RWPE1 (cell line): ENCODE data around the gene SLC16A3.

ENCODE experiments used
- CTCF ChIA-PET: fragments of 350-600 bp; sonication (Branson Sonifier 250); formaldehyde crosslinking; extraction: SDS; loops from one replicate; lab custom pipeline; 2021; lab: Yijun Ruan, JAX
- POLR2A ChIA-PET: fragments of 400-600 bp; formaldehyde crosslinking; extraction: SDS; loops from one replicate; lab custom pipeline; 2020; ENCODE audit warnings: antibody characterized with exemption; ENCODE audit not compliant: low non-redundant PET; lab: Yijun Ruan, JAX
- DNase-seq: peaks from one replicate; pipeline ENCODE4 v3.0.0; 2012; ENCODE audit warnings: low spot score
- H3K27ac ChIP-seq: fragments of 450-650 bp; 2 replicates; pipeline ENCODE4 v1.5.1; 2017
- CTCF ChIP-seq: fragments of 450-650 bp; conservative IDR thresholded peaks from 2 replicates; pipeline ENCODE4 v1.5.1; 2017; ENCODE audit warnings: low read depth, mild to moderate bottlenecking

SLC16A3 gene

GRCh38 chr17:82213251-82214011 lies 15.4 kb upstream of the SLC16A3 start:
- DNase-seq = peak; percentile 79
- ChIA-PET CTCF (interaction anchor here (0.6 kb wide), 2 partner anchors 29 to 59 kb away, joined by 3 to 4 read pairs; no protein-coding TSS in a partner anchor), POLR2A (no interaction called here)
- H3K27ac ChIP-seq = peak overlapping the region; percentile 99
- no peak for TF ChIP-seq CTCF

GRCh38 chr17:82214012-82214628 lies 14.7 kb upstream of the SLC16A3 start:
- ChIA-PET POLR2A (no interaction called here), CTCF (interaction anchor here (0.6 kb wide), 2 partner anchors 29 to 60 kb away, joined by 3 to 4 read pairs; no protein-coding TSS in a partner anchor)
- no peak for DNase-seq
- no peak for TF ChIP-seq CTCF
- H3K27ac ChIP-seq = peak overlapping the region; percentile 99

DNA sequence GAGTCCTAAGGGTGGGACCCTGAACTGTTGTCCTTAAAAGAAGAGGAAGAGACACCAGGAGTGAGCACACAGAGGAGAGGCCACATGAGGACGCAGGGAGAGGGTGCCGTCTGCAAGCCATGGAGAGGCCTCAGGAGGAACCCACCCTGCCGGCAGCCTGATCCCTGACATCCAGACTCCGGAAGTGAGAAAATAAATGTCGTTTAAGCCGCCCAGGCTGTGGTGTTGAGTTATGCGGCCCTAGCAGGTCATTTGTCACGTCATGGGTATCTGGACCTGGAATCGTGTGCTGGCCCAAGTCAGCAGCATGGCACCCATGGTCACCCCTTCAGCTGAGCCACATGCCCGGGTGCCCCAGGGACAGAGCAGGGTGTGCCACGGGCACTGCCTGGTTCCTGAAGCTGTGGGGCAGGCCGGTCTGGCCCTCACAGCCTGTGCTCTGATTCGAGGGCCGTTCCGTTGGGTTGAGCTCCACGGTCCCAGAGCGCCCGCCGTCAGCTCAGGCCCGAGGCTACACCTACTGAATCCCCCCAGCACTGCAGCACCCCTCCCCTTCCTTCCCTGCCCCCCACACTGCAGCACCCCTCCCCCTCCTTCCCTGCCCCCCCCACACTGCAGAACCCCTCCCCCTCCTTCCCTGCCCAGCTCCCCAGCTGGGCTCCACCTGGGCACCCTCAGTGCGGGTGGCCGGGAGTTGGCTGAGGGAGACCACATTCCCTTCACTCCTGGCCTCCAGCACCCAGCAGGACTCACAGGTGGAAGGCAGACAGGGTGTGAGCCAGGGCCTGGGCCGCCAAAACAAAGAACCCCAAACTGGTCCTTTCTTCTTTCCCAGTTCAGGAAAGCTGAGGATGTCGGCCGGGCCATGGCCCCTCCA lies 13.5 kb upstream of the SLC16A3 start:
- ChIA-PET POLR2A (interaction anchor here (1.0 kb wide), 1 partner anchor 20 kb away, joined by 3 read pairs; no protein-coding TSS in a partner anchor), CTCF (interaction anchor here (1.7 kb wide), 1 partner anchor 9 kb away, joined by 4 read pairs; no protein-coding TSS in a partner anchor)
- DNase-seq = no peak
- no peak for TF ChIP-seq CTCF
- peak overlapping the region; percentile 99 for H3K27ac ChIP-seq

GRCh38 chr17:82215972-82216300 lies 12.9 kb upstream of the SLC16A3 start:
- peak overlapping the region; percentile 99 for H3K27ac ChIP-seq

DNA sequence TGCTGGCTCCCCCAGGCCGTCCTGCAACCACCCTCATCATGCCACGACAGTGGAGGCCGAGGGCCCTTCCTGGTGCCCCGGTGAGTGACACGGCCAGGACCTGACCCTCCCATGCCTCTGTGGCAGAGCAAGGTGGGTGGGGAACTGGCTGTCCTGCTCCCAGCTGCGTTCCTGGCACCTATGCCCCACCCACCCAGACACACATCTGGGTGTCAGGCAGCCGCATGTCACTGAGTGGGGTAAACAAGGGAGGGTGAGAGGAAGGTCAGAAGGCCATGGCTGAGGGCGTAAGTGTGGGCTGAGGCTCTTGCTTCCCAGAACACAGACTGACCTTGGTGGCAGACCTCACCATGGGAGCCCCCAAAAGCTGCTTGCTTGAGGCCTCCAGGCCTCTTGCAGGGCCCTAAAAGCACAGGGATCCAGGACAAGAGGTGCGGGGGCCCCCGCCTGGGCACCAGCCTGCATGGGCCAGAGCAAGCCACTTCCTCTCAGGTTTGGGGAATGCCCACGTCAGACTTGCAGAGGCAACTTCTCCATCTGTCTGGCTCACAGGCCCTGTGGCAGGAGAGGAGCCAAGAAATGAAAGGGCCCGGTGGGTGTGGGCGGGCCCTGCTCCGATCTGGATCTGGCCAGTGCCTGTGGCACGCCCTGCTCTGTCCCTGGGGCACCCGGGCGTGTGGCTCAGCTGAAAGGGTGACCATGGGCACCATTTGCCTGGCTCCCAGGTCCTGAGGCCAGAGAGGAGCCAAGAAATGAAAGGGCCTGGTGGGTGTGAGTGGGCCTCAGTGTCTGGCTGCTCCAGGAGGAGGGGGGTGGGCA lies 12.3 kb upstream of the SLC16A3 start:
- ChIA-PET CTCF (interaction anchor here (0.7 to 1.7 kb wide), 2 partner anchors 11 to 53 kb away, joined by 4 read pairs; no protein-coding TSS in a partner anchor), POLR2A (no interaction called here)
- DNase-seq = peak; percentile 71
- H3K27ac ChIP-seq = peak overlapping the region; percentile 99
- TF ChIP-seq CTCF = no peak; the same call in 1 of the 2 replicates

More at GRCh38 chr17:82215972-82216300, 12.9 kb upstream of the SLC16A3 start:
- ChIA-PET POLR2A (interaction anchor here (1.0 kb wide), 1 partner anchor 19 kb away, joined by 3 read pairs; no protein-coding TSS in a partner anchor), CTCF (interaction anchor here (1.7 kb wide), 1 partner anchor 10 kb away, joined by 4 read pairs; no protein-coding TSS in a partner anchor)
- no peak for DNase-seq
- TF ChIP-seq CTCF = no peak
